ENCODE data around the gene ATP9B. TPM values are rescaled to one million over a fixed set of nuclear protein-coding genes. Genes with fewer than 3 reads are reported as not detected.

Gene ATP9B
- total and polyA plus RNA-seq, 4 donors = 12.6 to 77.0 (median 29.9) TPM

- Histone ChIP-seq H3K4me3 (no peak overlapping the region), H3K27me3 (ENCODE audit: control insufficient read depth in 3 of 3, insufficient read depth in 3 of 3, low read length in 2 of 3) (no peaks in the 10 kb centered on the region), H3K27ac (ENCODE audit: low read depth in 1 of 2, low read length in 1 of 2) (no peak overlapping the region), H3K4me1 (ENCODE audit: control insufficient read depth in 5 of 5, insufficient read depth in 5 of 5, low read length in 5 of 5) (peaks cover 0 to 10% (median 5%) of the 10 kb centered on the region in 5 donors), H3K36me3 (ENCODE audit: control insufficient read depth in 4 of 4, insufficient read depth in 4 of 4, low read length in 4 of 4) (peaks cover 0 to 22% (median 4%) of the 10 kb centered on the region in 4 donors), H3K9ac (ENCODE audit: insufficient read depth in 1 of 2, low read length in 2 of 2) (no peak overlapping the region), H3K9me3 (ENCODE audit: control insufficient read depth in 4 of 4, insufficient read depth in 3 of 4, low read length in 3 of 4) (no peaks in the 10 kb centered on the region)
- no peak for DNase-seq
- ATAC-seq (ENCODE audit: insufficient read depth, low FRiP score) = no peak
- 95 to 96% methylated on average over 28 to 30 of the region's 30 CpGs for WGBS, 2 donors
- TF ChIP-seq CTCF (IDR thresholded peaks at IDR 0.05; ENCODE audit: control extremely low read depth, extremely low read depth) = no peak
These were observed 341.0 kb downstream of the ATP9B start for GRCh38 chr18:79410171-79410641.

- DNase-seq = no peak
- Histone ChIP-seq H3K4me1 (ENCODE audit: control insufficient read depth in 5 of 5, insufficient read depth in 5 of 5, low read length in 5 of 5) (peaks cover 0 to 7% (median 3%) of the 10 kb centered on the region in 5 donors), H3K27ac (ENCODE audit: low read depth in 1 of 2, low read length in 1 of 2) (no peak overlapping the region), H3K9me3 (ENCODE audit: control insufficient read depth in 4 of 4, insufficient read depth in 3 of 4, low read length in 3 of 4) (no peaks in the 10 kb centered on the region), H3K9ac (ENCODE audit: insufficient read depth in 1 of 2, low read length in 2 of 2) (no peak overlapping the region), H3K36me3 (ENCODE audit: control insufficient read depth in 4 of 4, insufficient read depth in 4 of 4, low read length in 4 of 4) (peaks cover 0 to 22% (median 4%) of the 10 kb centered on the region in 4 donors), H3K27me3 (ENCODE audit: control insufficient read depth in 3 of 3, insufficient read depth in 3 of 3, low read length in 2 of 3) (no peaks in the 10 kb centered on the region), H3K4me3 (no peak overlapping the region)
- WGBS, 2 donors = 87 to 95% methylated on average over 77 to 84 of the region's 84 CpGs
- no peak for ATAC-seq (ENCODE audit: insufficient read depth, low FRiP score)
- TF ChIP-seq CTCF (IDR thresholded peaks at IDR 0.05; ENCODE audit: control extremely low read depth, extremely low read depth) = no peak
These were observed 341.8 kb downstream of the ATP9B start for GRCh38 chr18:79410731-79411613.

GRCh38 chr18:79411614-79412526 is 342.7 kb downstream of the ATP9B start:
- WGBS, 2 donors = 78 to 85% methylated on average over 45 to 47 of the region's 47 CpGs
- H3K4me3 ChIP-seq = no peak overlapping the region
- no peak overlapping the region for H3K27ac ChIP-seq (ENCODE audit: low read depth in 1 of 2, low read length in 1 of 2)
- peaks cover 0 to 7% (median 0%) of the 10 kb centered on the region in 5 donors for H3K4me1 ChIP-seq (ENCODE audit: control insufficient read depth in 5 of 5, insufficient read depth in 5 of 5, low read length in 5 of 5)
- no peaks in the 10 kb centered on the region for H3K27me3 ChIP-seq (ENCODE audit: control insufficient read depth in 3 of 3, insufficient read depth in 3 of 3, low read length in 2 of 3)
- peak in 1 of 3 donors; percentile 28 for DNase-seq
- ATAC-seq (ENCODE audit: insufficient read depth, low FRiP score) = no peak
- TF ChIP-seq CTCF (IDR thresholded peaks at IDR 0.05; ENCODE audit: control extremely low read depth, extremely low read depth) = no peak
- no peaks in the 10 kb centered on the region for H3K9me3 ChIP-seq (ENCODE audit: control insufficient read depth in 4 of 4, insufficient read depth in 3 of 4, low read length in 3 of 4)
- peaks cover 0 to 22% (median 4%) of the 10 kb centered on the region in 4 donors for H3K36me3 ChIP-seq (ENCODE audit: control insufficient read depth in 4 of 4, insufficient read depth in 4 of 4, low read length in 4 of 4)
- H3K9ac ChIP-seq (ENCODE audit: insufficient read depth in 1 of 2, low read length in 2 of 2) = no peak overlapping the region

Data from lung (tissue), 12 donors.